A549 treated with GW870086 at 1 μM for 4 hours (cell line): ENCODE data around the gene WDR49. TPM values are rescaled to one million over a fixed set of nuclear protein-coding genes. Genes with fewer than 3 reads are reported as not detected.

Experiments used
- total RNA-seq: library from RNA; stranded (reverse); fragments of 200-300 nt; extraction: Qiagen RNA extraction; gene quantifications from 5 replicates; pipeline ENCODE4 v1.2.3, GENCODE V29; 2022; ENCODE audit warnings: low read depth

The WDR49 gene
- total RNA-seq = not detected in 5 replicates

DNA sequence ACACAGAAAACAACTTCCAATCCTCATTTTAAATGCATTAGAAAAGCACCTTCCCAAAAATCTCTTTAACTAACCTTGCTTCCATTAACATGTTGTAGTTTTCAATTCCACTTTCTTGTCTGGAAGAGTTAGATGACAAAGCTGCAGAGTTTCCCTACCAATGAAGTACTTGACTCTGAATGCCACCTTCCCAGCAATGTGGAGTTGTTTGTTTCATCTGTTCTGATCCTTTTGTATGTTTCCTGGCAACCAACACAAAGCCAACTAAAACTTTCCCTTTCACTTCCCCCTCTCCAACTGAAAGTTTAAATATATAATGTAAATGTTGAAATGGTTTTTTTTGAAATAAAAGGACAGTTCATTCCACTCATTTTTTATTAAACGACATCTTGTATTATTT lies at the start of gene WDR49:
Gene WDR49 (minus strand): TSS at position 183 of the 400 bp plus-strand sequence. CDS start 517 bp downstream, outside the sequence.

GRCh38 chr3:167473863-167474262 lies 179.9 kb downstream of the WDR49 start, which contains the start of gene SERPINI2:
Gene SERPINI2, minus strand, starts transcription at chr3:167474042. Its CDS starts 2,208 bp downstream, at chr3:167471834.

Other genes starting within 250 kb of the WDR49 start
- not detected in 5 replicates for gene SERPINI2, start 179.9 kb downstream of the WDR49 start, total RNA-seq
- 49.0 to 60.0 TPM (median 57.1 TPM) in 5 replicates for gene PDCD10, start 81.0 kb upstream of the WDR49 start, total RNA-seq
- 2.1 to 4.6 TPM (median 3.3 TPM) in 5 replicates for gene SERPINI1, start 81.8 kb upstream of the WDR49 start, total RNA-seq